Breast epithelium (tissue), 4 donors: ENCODE results near the gene IMP3. TPM values are rescaled to one million over a fixed set of nuclear protein-coding genes. Genes with fewer than 3 reads are reported as not detected.
"Not testable (repeated sequence)": the region's sequence is repeated elsewhere in the genome, so short reads cannot be mapped to it uniquely, and the experiment has no call there.

ENCODE experiments used
- DNase-seq, 2 donors: peaks; one replicate each; pipeline ENCODE4 v3.0.0-alpha.2; 2019; ENCODE audit warnings: low spot score in 2 of 2
- H3K27ac ChIP-seq, 2 donors: fragments of 200-600 bp; sonication (generic) in 1 of 2; one replicate each; pipeline ENCODE4 v1.5.1; 2016 to 2019; ENCODE audit warnings: mild to moderate bottlenecking in 1 of 2
- H3K27me3 ChIP-seq, 2 donors: fragments of 200-600 bp; sonication (generic) in 1 of 2; one replicate each; pipeline versions ENCODE4 v1.5.1 to v1.6.0; 2017 to 2019; ENCODE audit warnings: control low read depth in 1 of 2, mild to moderate bottlenecking in 1 of 2
- H3K36me3 ChIP-seq: fragments of 200-600 bp; one replicate; pipeline ENCODE4 v1.5.1; 2019
- H3K4me1 ChIP-seq, 2 donors: fragments of 200-600 bp; sonication (generic); one replicate each; pipeline ENCODE4 v1.5.1; 2016 to 2019; ENCODE audit warnings: control low read depth in 1 of 2
- H3K4me3 ChIP-seq, 3 donors: fragments of 200-600 bp; sonication (generic); 1 replicate in 2 of 3; 2 replicates in 1 of 3; pipeline ENCODE4 v1.5.1; 2016 to 2019; ENCODE audit warnings: mild to moderate bottlenecking in 3 of 3, moderate library complexity in 2 of 3
- H3K9me3 ChIP-seq, 2 donors: fragments of 200-600 bp; sonication (generic) in 1 of 2; one replicate each; pipeline ENCODE4 v1.5.1; 2016 to 2019; ENCODE audit warnings: control low read depth in 1 of 2
- CTCF ChIP-seq, 3 donors: fragments of 450-650 bp; IDR thresholded peaks; one replicate each; pipeline ENCODE4 v1.5.1; 2016 to 2017; ENCODE audit warnings: antibody characterized with exemption in 3 of 3, mild to moderate bottlenecking in 3 of 3, moderate library complexity in 3 of 3
- POLR2A ChIP-seq: fragments of 450-650 bp; IDR thresholded peaks from one replicate; pipeline ENCODE4 v1.6.1; 2016; ENCODE audit warnings: antibody characterized with exemption, mild to moderate bottlenecking, moderate library complexity
- POLR2AphosphoS5 ChIP-seq, 3 donors: sonication (generic); formaldehyde crosslinking; IDR thresholded peaks; one replicate each; pipeline ENCODE4 v1.6.1; 2017; ENCODE audit warnings: antibody characterized with exemption in 3 of 3
- intact Hi-C: fragments of 100-400 bp; cut with DNase I; formaldehyde crosslinking; loops from one replicate; pipeline ENCODE4 v1.15.1; 2023; ENCODE audit warnings: low total_unique reads
- total RNA-seq, 3 donors: library from RNA; depleted of rRNA; stranded (reverse); fragments of >200 nt; gene quantifications; one replicate each; pipeline ENCODE4 v1.1.0, GENCODE V29; 2016

Gene IMP3
- total RNA-seq, 3 donors from 2014 or later, result 144 to 194 (median 175) TPM

GRCh38 chr15:75685195-75685594 is 45.2 kb upstream of the IMP3 start:
- TF ChIP-seq POLR2A (no peak), CTCF (IDR thresholded peaks at IDR 0.05) (no peak), POLR2AphosphoS5 (IDR thresholded peaks at IDR 0.05) (no peak)
- Histone ChIP-seq H3K27me3 (no peaks in the 10 kb centered on the region), H3K4me1 (peaks cover 0 to 4% of the 10 kb centered on the region in 2 donors), H3K27ac (no peak overlapping the region), H3K4me3 (no peak overlapping the region), H3K36me3 (no peaks in the 10 kb centered on the region), H3K9me3 (no peaks in the 10 kb centered on the region)
- no peak for DNase-seq
- intact Hi-C loops, result no loop called here

GRCh38 chr15:75684648-75685047 is 44.6 kb upstream of the IMP3 start:
- no peaks in the 10 kb centered on the region for H3K36me3 ChIP-seq
- intact Hi-C loops, result no loop called here

GRCh38 chr15:75683646-75684312 is 43.8 kb upstream of the IMP3 start:
- H3K4me1 ChIP-seq, intact Hi-C loops, H3K27ac ChIP-seq, H3K9me3 ChIP-seq, H3K27me3 ChIP-seq, H3K4me3 ChIP-seq, H3K36me3 ChIP-seq, DNase-seq: not testable (repeated sequence)
- peak; percentile 31 to 80 (median 64) for TF ChIP-seq CTCF (IDR thresholded peaks at IDR 0.05)

More at GRCh38 chr15:75684648-75685047, 44.6 kb upstream of the IMP3 start:
- H3K4me1 ChIP-seq, result peaks cover 0 to 4% of the 10 kb centered on the region in 2 donors
- H3K4me3 ChIP-seq, result no peak overlapping the region
- no peak for DNase-seq
- H3K27ac ChIP-seq, result no peak overlapping the region
- H3K9me3 ChIP-seq, result no peaks in the 10 kb centered on the region
- no peaks in the 10 kb centered on the region for H3K27me3 ChIP-seq
- TF ChIP-seq POLR2AphosphoS5 (IDR thresholded peaks at IDR 0.05), result no peak
- TF ChIP-seq CTCF (IDR thresholded peaks at IDR 0.05), result no peak
- TF ChIP-seq POLR2A, result no peak

GRCh38 chr15:75682181-75683135 is 42.4 kb upstream of the IMP3 start:
- DNase-seq, result no peak
- H3K4me3 ChIP-seq, result no peak overlapping the region
- H3K4me1 ChIP-seq, result peaks cover 0 to 4% of the 10 kb centered on the region in 2 donors
- H3K27ac ChIP-seq, result no peak overlapping the region
- no peaks in the 10 kb centered on the region for H3K36me3 ChIP-seq
- intact Hi-C loops, result no loop called here
- H3K27me3 ChIP-seq, result no peaks in the 10 kb centered on the region
- H3K9me3 ChIP-seq, result no peaks in the 10 kb centered on the region
- TF ChIP-seq POLR2A (no peak), CTCF (IDR thresholded peaks at IDR 0.05) (no peak), POLR2AphosphoS5 (IDR thresholded peaks at IDR 0.05) (no peak)
